Esophagus squamous epithelium (tissue), 4 donors: ENCODE measurements around the gene BBX.

Source experiments
- CTCF ChIP-seq, 6 experiments: fragments of 450-650 bp in 4 of 6; fragments of 200-600 bp in 2 of 6; sonication (generic) in 2 of 6; IDR thresholded peaks; one replicate each; pipeline ENCODE4 v1.5.1; 2016 to 2019; ENCODE audit warnings: antibody characterized with exemption in 6 of 6, mild to moderate bottlenecking in 4 of 6, moderate library complexity in 4 of 6
- POLR2A ChIP-seq, 4 donors: fragments of 450-650 bp; IDR thresholded peaks; one replicate each; pipeline ENCODE4 v1.6.1; 2017; ENCODE audit warnings: antibody characterized with exemption in 4 of 4, mild to moderate bottlenecking in 4 of 4, moderate library complexity in 3 of 4

GRCh38 chr3:107664614-107665013, 141.9 kb downstream of the BBX start:
- TF ChIP-seq CTCF (IDR thresholded peaks at IDR 0.05) (no peak), POLR2A (IDR thresholded peaks at IDR 0.05) (no peak)
